HT1080 (cell line): ENCODE results near the gene BAG3. TPM values are rescaled to one million over a fixed set of nuclear protein-coding genes. Genes with fewer than 3 reads are reported as not detected.
A peak's percentile ranks its signal among the peaks of the same experiment; 100 is the strongest.
"Not testable (repeated sequence)": the region's sequence is repeated elsewhere in the genome, so short reads cannot be mapped to it uniquely, and the experiment has no call there.

Experiments used
- DNase-seq: peaks from one replicate; pipeline ENCODE4 v3.0.0-alpha.2; 2015; ENCODE audit warnings: low read depth
- polyA plus RNA-seq, 2 experiments: library from polyadenylated mRNA; depleted of rRNA; stranded (reverse); fragments of >200 nt; gene quantifications; 2 replicates each; pipeline ENCODE4 v1.2.3, GENCODE V29; 2015
- total RNA-seq: library from RNA; depleted of rRNA; stranded (reverse); fragments of >200 nt; shearing (Covaris generic); gene quantifications from 2 replicates; pipeline ENCODE4 v1.2.3, GENCODE V29; 2014; rRNA removed

The BAG3 gene
- 30.5 and 46.2 TPM in 2 replicates for total RNA-seq
- 76.3 and 89.3 TPM in 2 replicates for polyA plus RNA-seq (2015; cell fraction: cytosol; rRNA removed)
- polyA plus RNA-seq (2015; cell fraction: nucleus; rRNA removed) = 126 and 141 TPM in 2 replicates

- peak; percentile 92 for DNase-seq
Observed at GRCh38 chr10:119650692-119651513, at the start of gene BAG3. TSS of gene BAG3 (plus strand) at chr10:119651380. CDS start at chr10:119651676, 296 bp downstream.

DNA sequence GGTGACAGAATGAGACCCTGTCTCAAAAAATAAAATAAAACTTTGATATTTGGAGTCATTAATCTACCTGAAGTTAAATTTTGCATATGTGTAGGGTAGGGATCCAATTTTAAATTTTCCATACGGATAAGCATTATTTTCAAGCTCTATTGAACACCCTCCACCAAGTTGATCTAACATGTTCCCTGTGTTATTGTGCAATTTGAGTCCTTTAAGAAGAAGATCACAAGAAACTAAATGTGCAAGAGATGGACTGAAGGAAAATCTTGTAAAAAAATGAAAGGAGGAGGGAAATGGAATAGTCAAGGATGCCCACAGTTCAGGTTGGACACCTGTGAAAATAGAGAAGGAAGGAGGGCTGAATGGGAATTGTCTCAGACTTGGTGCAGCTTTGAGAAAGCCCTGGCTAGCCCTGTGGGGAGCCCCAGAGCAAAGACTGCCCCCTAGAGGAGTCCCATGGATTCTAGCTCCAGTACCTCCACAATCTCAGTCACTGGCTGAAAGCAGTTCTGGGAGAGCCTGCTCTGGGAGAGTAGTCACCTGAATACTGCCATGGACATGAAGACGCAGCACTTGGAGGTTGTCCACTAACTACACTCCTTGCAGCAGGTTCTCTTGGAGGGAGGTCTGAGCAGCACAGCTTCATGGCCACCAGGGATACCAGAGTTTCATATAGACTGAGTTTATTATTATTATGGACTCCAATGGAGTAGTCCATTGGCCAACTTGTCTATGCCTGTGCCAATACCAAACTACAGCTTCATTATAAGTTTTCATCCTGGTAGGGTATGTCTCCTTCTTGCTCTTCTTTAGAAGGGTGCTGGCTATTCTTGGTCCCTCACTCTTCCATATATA, 48.7 kb upstream of the BAG3 start:
- DNase-seq = peak; percentile 12

DNA sequence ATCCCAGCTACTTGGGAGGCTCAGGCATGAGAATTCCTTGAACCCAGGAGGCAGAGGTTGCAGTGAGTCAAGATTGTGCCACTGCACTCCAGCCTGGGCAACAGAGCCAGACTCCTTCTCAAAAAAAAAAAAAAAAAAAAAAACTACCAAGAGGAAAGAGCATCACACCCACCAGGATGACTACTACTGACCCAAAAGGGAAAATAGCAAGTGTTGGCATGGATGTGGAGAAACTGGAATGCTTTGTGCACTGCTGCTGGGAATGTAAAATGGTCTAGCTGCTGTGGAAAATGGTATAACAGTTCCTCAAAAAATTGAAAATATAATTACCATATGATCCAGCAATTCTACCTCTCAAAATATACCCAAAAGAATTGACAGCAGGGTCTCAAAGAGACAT, 46.7 kb upstream of the BAG3 start:
- DNase-seq = no peak

GRCh38 chr10:119608316-119609155, 42.6 kb upstream of the BAG3 start:
- DNase-seq = peak; percentile 38

DNA sequence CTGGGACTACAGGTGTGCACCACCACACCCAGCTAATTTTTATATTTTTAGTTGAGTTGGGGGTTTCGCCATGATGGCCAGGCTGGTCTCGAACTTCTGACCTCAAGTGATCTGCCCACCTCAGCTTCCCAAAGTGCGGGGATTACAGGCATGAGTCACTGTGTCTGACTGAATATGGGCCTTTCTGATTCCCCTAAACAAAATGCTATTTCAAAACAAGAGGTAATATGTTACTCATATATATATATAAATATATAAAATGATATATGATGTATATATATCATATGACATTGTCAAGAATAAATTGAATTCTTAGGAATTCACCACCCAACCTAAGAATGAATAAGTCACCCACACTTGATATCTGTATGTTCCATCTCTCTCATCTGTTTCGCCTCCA, 41.7 kb upstream of the BAG3 start:
- no peak for DNase-seq

DNA sequence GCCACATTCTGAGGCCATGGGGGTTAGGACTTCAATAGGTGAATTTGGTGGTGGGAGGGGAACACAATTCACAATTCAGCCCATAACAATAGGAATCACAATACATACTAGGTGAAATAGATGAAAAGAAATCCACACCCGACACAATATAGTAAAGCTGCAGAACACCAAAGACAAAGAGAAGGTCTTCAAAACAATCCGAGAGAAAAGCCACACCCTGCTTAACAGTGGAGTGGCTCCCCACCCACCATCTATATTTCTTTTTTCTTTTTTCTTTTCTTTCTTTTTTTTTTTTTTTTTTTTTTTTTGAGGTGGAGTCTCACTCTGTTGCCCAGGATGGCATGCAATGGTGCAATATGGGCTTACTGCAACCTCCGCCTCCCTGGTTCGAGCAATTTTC, 39.7 kb upstream of the BAG3 start:
- no peak for DNase-seq

- no peak for DNase-seq
Observed at GRCh38 chr10:119613741-119614140, 37.4 kb upstream of the BAG3 start.

DNA sequence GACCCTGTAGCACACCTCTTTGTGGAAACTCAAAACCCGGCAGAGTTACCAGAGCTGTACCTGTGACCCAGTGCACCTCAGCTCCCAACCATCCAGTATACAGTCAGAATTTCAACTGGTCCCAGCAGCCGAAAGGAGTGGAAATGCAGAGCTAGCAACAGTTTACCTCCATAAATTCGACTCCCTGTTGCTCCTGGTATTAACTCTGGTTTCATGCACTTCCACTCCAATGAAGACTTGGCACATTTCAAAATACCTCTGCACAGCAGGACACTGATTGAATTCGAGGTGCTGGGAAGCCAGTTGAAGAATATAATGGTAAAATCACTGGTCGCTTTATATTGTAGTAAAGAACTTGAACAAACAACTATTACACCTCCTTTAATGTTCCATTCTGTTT, 36.5 kb upstream of the BAG3 start:
- no peak for DNase-seq

- no peak for DNase-seq
Observed at GRCh38 chr10:119616882-119617570, 34.2 kb upstream of the BAG3 start.

GRCh38 chr10:119619215-119619614, 32.0 kb upstream of the BAG3 start:
- DNase-seq = no peak

- DNase-seq = not testable (repeated sequence)
Observed at GRCh38 chr10:119619811-119620210, 31.4 kb upstream of the BAG3 start.

DNA sequence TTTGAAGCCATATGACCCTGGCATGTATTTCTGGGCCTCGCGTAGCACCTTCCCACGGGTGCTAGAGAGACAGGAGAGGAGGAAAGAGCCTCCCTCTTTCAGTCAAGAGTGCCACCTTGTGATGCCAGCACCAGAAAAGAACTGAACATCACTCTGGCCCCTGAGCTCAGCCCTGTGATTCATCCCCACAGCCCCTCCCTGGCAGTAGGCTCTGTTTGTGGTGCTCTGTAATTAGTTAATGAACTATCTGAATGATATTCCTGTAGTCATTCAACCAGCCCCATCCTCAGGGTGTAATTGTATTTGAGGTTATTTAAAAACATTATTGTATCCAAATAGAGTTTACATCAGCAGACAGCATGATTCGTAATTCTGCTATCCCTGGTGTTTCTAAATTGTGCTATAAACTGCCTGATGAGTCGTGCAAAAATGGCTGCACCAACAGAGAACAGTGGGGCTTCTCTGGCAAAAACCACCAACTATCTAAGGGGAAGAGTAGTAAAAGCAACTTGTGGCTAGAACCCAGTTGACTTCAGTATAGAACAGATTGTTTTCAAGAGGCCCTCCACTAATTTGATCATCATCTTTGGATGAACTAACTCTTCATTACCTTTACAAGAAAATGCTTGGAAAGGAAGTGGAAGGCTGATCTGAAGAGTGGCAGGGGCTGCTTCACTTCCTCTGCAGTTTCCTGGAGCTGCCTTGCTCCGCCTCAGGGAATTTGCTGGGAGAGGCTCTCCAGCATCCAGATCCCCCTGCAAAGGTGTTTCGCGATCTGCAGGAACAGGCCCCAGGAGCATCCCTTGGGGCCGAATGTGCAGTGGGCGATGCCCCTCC, 30.7 kb upstream of the BAG3 start:
- DNase-seq = no peak

DNA sequence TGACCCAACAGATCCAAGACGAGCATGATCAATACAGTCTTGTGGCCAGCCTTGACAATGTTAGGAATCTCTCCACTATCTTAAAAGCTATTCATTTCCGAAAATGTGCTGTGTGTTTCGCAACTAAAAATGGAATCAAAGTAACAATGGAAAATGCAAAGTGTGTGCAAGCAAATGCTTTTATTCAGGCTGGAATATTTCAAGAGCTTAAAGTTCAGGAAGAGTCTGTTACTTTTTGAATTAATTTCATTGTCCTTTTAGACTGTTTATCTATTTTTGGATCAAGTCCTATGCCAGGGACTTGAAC, 30.1 kb upstream of the BAG3 start:
- no peak for DNase-seq

GRCh38 chr10:119625570-119626280, 25.5 kb upstream of the BAG3 start:
- no peak for DNase-seq

DNA sequence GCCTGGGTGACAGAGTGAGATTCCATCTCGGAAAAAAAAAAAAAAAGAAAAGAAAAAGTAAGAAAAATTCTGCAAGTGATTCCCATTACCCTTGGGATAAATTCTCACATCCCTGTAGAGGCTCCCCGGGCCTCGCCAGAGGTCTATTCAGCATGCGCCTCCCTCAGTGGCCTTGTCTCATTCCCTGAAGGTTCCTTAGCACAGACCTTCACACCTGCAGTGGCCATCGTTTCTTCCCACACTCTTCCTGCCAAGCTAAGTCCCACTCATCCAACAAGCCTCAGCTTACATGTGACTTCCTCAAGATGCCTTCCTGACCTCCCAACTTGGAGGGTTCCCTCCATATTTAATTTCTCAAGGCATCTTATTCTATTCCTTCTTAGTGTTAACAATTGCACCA, 20.9 kb upstream of the BAG3 start:
- DNase-seq = no peak

DNA sequence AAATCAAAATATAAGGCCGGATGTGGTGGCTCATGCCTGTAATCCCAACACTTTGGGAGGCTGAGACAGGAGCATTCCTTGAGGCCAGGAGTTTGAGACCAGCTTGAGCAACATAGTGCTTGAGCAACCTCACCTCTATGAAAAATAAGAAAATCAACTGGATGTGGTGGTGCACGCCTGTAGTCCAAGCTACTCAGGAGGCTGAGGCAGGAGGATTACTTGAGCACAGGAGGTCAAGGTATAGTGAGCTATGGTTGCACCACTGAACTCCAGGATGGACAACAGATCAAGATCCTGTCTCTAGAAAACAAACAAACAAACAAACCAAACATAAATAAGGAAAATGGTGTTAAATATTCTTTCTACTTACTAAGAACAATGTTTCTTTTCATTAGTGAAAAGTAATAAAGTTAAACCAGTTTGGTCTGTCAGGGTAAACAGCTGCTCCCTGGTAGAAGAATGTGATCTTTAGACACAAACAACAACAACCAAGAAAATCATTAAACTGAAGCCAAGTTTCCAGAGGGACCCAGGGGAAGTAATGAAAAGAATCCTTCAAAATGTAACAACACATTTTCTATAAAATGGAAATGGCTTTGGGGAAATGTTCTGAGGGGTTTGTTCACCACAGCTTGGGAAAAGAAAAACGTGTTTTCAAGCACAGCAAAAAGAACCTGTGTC, 17.5 kb upstream of the BAG3 start:
- DNase-seq = no peak

DNA sequence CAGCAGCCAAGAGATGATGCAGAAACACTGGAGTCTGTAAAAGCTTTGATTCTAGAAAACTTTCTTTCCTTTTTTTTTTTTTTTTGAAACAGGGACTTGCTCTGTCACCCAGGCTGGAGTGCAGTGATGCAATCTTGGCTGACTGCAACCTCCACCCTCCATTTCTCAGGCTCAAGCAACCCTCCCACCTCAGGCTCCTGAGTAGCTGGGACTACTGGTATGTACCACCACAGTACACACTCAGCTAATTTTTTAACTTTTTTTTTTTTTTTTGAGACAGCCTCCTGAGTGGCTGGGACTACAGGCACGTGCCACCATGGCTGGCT, 17.0 kb upstream of the BAG3 start:
- no peak for DNase-seq

GRCh38 chr10:119637631-119638030, 13.5 kb upstream of the BAG3 start:
- DNase-seq = no peak

GRCh38 chr10:119638982-119639381, 12.2 kb upstream of the BAG3 start:
- DNase-seq = no peak
